Stimulated activated CD8-positive, alpha-beta memory T cell treated with anti-CD3 and anti-CD28 coated beads, Interleukin-2, amount 100 ng/mL, for 1 hour (primary cell): Measurements from ENCODE around the gene RUVBL1.
A peak's percentile ranks its signal among the peaks of the same experiment; 100 is the strongest.

Experiments
- DNase-seq, 2 donors: peaks; one replicate each; pipeline ENCODE4 v3.0.0-alpha.2; 2020; ENCODE audit warnings: low read depth in 2 of 2

Gene RUVBL1

DNA sequence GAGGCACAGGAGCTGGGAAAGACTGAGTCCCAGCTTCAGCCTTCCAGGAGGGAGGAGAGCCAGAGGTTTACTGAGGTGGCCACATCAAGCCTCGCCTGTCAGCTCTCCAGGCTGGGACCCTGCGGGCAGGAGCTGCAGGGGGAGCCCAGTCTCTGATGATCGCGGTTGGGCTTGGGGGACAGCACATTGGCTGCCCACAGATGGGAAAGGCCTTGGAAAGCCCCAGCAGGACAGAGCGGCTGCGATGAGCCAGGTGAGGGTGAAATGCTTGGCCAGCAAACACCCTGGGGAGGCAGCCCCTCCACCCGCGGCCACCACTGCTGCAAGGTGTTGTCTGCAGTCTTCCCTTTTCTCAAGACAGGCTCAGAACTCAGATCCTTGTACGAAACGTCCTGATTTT lies 40.2 kb downstream of the RUVBL1 start:
- no peak for DNase-seq

GRCh38 chr3:128082546-128082945 lies 41.1 kb downstream of the RUVBL1 start:
- no peak for DNase-seq

DNA sequence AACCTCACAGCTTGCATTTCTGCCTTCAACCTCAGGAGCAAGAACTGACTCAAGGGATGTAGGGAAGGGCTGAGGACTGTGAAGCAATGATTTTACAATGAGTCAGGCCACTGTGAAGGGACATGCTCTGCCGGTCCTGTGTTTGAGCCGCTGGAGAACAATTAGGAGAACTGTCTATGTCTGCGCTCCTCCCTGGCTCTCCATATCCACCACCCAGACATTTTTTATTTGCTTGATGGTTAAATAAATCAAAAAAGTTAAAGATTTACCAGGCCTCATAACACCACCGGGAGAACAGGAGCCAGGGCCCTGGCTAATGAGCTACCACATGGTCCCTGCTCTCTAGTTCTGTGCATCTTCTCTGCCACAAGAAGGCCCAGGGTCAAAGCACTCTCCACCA lies 41.8 kb downstream of the RUVBL1 start:
- no peak for DNase-seq

DNA sequence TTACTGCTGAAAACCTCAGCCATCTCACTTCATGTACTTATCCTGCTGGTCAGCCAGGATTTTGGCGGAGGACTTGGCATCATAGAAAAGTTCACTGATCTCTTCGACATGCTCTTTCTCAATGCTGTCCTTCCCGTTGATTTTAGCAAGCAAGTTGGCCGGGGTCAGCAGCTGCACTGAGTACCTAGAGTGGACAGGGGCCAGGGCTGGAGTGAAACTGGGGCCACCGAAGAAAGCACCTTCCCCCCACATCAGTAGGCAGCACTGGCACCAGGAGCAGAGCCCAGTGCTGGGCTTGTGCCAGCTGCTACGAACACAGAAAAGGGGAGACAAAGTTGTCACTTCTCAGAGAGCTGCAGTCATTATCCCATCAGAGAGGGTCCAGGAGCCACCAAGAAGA lies 42.4 kb downstream of the RUVBL1 start:
- no peak for DNase-seq

DNA sequence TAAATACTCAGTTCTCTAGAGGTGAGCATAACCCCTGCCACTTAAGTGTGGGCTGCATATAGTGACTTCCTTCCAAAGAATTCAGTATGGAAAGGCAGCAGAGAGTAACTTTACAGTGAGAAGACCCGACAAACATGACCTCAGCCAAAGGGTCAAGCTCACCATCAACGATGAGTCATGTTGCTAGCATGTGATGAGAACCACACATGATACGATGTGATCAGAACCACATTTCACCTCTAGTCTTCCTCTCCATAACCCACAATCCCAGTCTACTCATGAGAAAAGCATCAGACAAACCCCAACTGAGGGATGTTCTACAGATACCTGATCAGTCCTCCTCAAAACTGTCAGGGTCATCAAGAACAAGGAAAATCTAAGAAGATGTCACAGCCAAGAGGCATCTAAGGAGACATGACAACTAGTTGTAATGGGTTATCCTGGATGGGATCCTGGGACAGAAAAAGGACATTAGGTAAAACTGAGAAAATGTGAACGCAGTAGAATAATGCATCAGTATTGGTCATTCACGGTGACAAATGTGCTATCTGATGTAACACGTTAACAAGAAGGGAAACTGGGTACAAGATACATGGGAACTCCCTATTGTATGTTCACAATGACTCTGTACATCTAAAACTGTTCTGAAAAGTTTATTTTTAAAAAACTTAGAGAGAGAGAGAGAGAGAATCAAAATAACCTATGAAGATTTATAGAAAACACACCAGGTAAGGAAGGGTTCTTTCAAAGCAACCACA lies 43.1 kb downstream of the RUVBL1 start:
- no peak for DNase-seq

- DNase-seq: no peak
Observed at GRCh38 chr3:128079823-128080222, 43.8 kb downstream of the RUVBL1 start.

DNA sequence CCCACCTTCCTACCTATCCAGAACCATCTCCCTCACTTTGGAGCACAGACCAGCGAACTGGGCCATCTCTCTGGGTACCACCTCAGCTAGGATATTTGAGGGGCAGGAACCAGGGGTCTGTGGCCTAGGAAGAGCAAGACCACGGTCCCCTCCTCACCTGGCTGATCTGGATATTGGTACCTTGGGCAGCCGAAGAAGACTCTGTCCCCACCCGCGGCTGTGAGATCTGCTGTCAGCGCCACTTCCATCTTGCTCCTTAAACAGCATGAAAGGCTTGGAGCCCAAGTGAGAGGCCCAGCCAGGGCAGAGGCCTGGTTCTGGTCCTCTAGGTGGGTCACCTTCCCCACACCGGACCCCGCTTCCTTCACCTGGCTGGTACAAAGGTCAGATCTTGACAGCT lies 44.7 kb downstream of the RUVBL1 start:
- DNase-seq: no peak

- no peak for DNase-seq
Observed at GRCh38 chr3:128078322-128078721, 45.3 kb downstream of the RUVBL1 start.

DNA sequence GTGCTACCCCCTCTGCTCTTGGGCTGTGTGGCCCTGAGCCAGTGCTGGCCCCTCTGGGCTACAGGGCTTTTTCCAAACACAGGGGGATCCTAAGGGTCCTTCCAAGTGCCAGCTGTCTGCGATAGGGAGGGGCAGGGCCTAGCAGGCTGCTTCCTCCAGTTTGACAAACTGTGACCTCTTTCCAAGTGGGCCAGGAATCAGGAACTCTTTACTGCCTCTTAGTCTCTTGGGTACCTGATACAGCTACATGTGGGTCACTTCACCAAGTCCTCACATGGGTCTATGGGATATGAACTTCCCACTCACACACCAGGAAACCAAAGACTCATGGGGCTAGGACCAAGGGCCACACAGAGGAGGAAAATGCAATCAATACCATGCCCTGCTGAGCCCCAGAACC lies 45.9 kb downstream of the RUVBL1 start:
- DNase-seq: no peak

GRCh38 chr3:128077202-128077624 lies 46.4 kb downstream of the RUVBL1 start:
- no peak for DNase-seq

DNA sequence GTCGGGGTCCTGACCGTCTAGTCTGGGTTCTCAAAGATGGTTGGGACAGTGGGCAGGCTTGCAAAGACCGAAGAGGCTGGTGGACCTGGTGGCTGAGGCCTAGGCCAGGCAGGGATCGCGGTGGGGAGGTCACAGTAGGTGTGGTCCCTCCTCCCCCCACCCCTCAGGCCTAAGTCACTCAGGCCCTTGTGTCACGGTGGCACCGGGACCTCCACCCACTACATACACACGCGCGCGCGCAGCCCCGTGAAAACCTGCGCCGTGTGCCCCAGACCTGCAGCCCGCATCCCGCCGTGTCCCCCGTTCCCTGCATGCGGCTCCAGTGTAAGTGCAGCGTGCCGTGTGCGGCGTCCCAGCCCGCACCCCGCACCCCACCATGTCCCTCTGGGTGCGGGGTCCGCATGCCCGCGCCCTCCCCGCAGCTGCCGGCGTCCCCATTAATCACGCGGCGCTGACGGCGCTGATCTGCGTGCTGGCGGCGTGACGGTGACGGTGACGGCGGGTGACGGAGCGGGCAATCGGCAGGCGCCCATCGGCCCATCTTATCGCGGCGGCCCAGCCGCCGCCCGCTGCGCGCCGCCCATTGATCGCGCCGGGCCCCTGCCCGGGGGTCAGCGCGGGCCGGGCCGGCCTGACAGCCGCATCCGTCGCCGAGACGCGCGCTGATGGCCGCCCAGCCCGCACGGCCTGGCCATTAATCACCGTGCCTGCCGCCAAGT lies 47.0 kb downstream of the RUVBL1 start:
- no peak for DNase-seq

GRCh38 chr3:128075522-128076482 lies 47.8 kb downstream of the RUVBL1 start:
- peak; percentile 74 to 81 for DNase-seq

- DNase-seq: no peak
Observed at GRCh38 chr3:128074851-128075521, 48.6 kb downstream of the RUVBL1 start.

DNA sequence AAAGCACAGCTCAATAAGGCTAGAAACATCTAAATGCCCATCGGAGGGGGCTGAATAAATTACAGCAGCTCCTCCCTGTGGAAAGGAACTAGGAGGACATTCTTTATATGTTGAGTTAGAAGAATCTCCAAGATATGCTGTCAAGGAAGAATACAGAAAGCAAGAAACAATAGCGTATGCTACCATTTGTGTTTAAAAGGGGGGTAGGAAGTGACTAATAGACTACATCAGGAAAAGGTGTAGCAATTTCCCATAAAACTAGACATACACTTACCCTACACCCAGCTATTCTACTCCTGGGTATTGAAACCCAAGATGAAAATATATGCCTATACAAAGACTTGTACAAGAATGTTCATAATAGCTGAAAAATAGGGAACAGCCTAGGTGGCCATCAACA lies 49.8 kb downstream of the RUVBL1 start:
- no peak for DNase-seq

GRCh38 chr3:128073185-128073725 lies 50.4 kb downstream of the RUVBL1 start:
- DNase-seq: no peak

DNA sequence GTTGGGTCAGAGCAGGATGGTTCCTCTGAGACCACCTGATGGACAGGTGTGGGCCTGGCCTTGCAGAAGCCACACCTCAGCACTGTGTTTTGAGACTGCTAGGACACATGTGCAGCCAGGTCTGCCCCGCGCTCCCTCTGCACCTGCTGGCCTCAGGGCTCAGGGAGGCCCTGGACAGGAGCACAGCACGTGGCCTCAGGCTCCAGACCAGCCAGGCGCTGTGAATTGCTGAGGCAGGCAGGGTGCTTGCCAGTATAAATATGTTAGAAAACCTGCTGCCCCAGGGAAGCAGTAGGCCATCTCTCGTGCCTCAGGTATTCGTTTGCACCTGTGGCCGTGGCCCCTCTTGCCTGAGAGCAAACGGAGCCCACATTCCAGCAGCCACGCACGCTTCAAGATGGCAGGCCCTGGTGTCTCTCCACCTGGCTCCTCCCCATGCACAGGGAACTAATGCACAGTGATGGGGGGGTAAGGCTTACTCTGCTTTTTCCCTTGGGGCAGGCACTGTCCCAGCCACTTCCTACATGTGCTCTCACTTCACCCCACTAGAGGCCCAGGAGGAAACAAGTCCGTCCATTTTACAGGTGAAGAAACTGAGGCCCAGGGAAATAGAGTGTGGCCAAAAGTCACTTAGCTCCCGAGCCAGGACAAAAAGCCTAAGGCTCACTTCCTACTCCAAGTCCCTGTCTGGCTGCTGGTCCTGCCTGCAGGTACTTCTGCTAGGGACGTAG lies 51.0 kb downstream of the RUVBL1 start:
- DNase-seq: no peak

DNA sequence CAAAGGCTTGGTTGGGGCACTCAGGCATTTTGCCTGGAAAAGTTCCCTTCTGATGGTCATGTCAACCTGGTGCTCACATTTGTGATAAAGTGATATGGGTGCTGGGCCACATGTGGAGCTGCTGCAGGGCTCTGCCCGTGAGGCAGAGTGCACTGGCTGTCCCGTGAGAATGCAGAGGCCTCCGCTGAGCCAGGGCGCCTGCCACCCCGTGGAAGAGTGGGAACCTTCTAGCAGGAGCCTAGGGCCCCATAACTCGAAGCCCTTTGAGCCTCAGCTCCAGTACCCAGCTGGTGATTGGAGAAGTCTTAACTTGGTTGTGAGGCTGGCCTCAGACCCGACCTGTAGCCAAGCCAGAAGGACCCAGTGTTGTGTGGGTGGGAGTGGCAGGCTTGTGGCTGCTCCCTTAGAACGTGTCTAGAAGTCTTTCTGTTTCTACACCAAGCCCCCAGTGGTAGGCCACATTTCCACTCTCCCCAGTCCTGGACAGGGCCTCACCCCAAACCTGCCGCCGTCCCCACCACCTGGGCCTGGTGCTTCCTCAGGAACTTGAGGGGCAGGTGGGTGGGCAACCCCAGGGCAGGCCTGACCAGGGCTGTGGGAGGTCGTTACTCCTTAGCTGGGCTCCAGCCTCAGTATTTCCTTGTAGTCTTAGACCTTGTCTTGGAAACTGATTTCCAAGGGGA lies 51.7 kb downstream of the RUVBL1 start:
- DNase-seq: no peak

GRCh38 chr3:128070898-128071591 lies 52.6 kb downstream of the RUVBL1 start:
- no peak for DNase-seq

GRCh38 chr3:128069271-128069670 lies 54.3 kb downstream of the RUVBL1 start:
- DNase-seq: no peak
